HG03139 (cell line): ENCODE data around the gene KCNQ2.
A peak's percentile ranks its signal among the peaks of the same experiment; 100 is the strongest.
"Not testable (repeated sequence)": the region's sequence is repeated elsewhere in the genome, so short reads cannot be mapped to it uniquely, and the experiment has no call there.

Experiments
- ATAC-seq: cut with Tn5 transposase; IDR thresholded peaks from one replicate; pipeline ENCODE4 v1.9.1; 2021; ENCODE audit not compliant: unreplicated experiment

Gene KCNQ2

DNA sequence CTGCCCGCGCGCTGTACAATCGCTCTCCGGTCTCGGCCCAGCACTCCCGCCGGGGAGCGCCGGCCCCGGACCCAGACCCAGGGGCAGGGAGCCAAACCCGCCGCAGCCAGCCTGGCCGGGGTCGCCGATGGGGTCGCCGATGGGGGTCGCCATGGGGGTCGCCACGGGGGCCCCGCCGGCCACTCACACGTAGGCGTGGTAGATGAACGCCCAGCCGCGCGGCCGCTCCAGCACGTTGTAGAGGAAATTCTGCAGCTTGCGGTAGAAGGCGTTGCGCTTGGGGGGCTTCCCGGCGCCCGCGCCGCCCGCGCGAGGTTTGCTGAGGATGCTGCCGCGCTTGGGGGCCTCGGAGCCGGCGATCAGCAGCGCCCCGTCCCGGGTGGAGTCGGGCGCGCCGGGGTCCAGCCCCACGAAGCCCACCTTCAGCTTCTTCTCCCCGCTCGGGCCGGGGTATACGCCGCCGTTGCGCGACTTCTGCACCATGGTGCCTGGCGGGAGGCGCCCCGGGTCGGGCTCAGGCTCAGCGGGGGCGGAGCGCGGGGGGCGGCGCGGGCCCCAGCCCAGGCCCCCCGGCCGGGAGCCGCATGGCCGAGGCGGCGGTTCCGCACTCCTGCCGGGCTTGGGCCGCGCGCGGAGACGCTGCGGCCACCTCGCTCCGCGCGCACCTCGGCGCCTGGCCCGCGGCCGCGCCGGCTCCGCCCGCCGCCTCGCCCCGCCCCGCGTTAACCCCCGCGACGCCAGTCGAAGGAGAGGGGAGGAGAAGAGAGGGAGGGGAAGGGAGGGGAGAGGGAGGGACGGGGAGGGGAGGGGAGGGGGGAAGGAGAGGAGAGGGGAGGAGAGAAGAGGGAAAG is at the start of gene KCNQ2:
Gene KCNQ2 (minus strand): TSS at position 675 of the 851 bp plus-strand sequence. CDS start 192 bp downstream, at position 483.
- no peak for ATAC-seq

DNA sequence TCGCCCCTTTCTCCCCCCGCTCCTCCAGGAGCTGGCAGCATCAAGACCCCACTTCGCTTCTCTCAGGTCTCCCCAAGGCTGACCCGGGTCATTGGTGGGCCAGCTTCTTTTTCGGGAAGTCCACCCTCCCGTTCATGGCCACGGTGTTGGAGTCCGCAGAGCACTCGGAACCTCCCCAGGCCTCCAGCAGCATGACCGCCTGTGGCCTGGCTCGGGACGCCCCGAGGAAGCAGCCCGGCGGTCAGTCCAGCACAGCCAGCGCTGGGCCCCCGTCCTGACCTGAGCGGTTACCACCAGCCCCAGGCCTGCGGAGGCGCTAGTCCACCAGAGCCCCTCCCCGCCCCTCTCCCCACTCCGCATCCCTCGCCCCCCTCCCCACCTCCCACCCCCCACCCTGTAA is 49.1 kb upstream of the KCNQ2 start:
- ATAC-seq: no peak

DNA sequence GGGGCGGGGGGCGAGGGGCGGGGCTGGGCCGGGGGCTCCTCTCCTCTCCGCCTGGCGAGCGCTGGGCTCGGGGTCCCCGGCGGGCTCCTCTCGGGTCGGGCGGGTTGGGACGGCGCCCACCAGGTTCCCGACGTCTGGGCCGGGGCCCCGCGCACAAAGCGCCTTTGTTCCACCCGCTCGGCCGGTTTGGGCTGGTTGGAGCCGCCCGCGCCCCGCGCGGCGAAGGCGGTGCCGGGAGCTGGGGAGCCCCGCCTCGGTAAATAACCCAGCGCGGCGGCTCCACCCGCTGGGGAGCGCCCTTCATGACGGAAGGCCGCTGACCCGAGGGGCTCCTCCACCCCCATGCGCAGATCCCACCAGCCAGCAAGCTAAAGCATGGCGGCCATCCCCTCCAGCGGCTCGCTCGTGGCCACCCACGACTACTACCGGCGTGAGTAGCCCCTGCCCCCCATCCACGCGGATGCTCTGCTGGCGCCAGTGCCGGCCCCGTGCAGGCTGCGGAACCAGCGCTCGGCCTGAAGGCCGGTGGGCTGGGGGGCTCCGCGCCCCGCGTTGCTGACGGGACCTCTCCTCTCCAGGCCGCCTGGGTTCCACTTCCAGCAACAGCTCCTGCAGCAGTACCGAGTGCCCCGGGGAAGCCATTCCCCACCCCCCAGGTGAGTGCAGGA is 48.6 kb upstream of the KCNQ2 start:
- ATAC-seq: peak; percentile 38

DNA sequence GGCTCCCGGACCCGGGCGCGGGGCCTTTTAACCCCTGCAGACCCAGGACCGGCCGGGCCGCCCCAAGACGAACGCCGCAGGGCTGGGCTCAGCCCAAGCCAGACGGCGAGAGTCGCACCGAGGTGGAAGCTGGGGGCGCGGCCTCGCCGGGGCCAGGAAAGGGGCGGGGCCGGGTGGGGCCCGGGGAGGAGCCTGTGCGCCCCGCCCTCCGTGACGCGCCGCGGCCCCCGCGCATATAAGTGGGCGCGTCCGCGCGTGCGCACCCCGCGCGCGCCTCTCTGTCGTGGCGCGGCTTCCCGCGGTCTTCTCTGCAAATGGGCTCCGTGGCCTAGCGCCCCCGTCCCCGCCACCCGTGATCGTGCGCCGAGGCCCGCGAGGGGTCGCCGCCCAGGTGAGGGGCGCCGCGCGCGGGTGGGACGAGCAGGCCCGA is 48.1 kb upstream of the KCNQ2 start, which contains the start of gene PPDPF:
Gene PPDPF (plus strand): TSS at position 262 of the 430 bp plus-strand sequence. CDS start 544 bp downstream, outside the sequence.
- peak; percentile 50 for ATAC-seq

DNA sequence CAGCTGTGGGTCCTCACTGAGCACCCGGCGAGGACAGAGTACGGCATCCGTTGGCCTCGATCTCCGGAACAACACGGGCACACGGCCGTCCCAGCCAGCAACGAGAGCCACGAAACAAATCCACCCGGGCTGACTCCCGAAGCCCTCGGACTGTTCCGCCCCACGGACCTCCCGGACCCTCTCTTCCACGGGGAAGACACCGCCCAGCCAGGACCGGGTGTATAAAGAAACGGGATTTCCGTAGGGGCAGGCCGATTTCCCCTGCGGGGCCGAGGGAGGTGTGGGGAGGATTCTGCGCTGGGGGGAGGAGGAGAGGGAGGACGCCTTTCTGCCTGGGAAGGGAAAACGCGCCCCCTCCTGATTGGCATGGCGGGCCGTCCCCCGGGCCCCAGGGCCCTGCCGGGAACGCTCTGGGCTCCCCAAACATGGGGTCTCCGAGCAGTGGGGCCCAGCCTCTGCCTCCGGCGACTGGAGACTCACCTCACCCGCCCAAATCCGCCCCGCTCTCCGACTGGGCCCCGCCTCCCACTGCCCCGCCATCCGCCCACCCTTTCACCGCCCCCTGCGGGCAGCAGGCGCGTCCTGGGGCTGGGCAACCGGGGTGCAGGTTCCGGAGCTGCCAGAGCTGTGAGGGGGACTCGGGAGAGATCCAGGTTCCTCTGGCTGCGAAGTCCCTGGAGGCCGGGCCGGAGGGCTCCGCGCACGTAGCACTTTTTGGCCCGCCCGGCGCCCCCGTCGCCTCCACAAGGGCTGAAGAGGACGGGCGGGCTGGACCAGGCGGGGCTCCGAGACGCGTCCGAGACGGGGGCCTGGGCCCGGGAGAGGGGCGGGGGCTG is 47.4 kb upstream of the KCNQ2 start:
- ATAC-seq: peak; percentile 31

DNA sequence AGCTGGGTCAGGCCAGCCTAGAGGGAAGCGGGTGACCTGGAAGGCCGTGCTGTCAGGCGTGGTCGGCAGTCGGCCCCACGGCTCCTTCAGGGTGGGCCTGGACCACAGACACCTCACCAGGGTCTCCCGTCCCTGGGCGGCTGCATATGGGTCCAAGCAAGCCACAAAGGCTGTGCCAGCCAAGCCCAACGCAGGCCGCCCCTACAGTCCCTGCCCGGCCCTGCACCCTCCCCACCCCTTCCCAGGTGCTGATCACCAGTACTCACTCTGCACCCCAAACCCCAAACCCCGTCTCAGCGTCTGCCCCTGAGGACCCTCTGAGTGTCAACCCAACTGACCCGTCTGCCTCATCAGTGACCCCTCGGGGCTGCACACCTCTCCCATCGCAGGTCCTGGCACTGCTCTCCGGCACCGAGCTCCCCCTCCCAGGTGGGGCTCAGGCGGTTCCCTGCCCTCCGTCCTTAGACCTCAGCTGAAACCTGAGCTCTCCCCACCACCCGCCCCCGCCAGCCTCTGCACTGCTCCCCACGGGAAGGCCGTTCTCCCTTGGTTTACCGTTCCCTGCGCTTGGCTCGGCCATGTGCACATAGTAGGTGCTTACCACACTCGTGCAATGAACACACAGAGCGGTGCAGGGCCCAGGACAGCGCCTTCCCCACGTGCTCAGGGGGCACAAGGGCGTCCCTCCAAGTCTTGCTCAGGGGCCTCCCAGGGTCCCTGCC is 46.7 kb upstream of the KCNQ2 start:
- no peak for ATAC-seq

DNA sequence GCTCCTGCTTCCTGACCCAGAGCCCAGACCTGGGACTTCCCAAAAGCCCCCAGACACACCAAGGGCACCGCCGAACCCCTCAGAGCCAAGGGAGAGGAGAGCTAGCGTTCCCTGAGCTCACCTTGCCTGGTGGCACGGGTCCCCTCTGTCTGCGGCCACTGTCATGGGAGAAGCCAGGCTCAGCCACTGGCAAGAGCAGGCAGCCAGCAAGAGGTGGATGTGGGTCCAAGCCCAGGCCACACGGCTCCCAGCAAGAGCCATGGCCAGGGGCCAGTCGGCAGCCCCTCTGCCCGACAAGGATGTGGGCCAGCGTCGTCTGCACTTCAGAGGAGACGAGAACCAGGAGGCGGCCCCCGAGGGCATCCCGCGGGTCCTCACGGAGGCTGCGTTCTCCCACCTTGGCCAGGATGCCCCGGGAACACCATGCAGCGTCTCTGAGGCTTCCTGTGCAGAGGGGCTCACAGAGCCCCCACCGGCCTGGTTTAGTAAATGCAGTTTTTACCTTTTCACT is 46.0 kb upstream of the KCNQ2 start:
- ATAC-seq: no peak

DNA sequence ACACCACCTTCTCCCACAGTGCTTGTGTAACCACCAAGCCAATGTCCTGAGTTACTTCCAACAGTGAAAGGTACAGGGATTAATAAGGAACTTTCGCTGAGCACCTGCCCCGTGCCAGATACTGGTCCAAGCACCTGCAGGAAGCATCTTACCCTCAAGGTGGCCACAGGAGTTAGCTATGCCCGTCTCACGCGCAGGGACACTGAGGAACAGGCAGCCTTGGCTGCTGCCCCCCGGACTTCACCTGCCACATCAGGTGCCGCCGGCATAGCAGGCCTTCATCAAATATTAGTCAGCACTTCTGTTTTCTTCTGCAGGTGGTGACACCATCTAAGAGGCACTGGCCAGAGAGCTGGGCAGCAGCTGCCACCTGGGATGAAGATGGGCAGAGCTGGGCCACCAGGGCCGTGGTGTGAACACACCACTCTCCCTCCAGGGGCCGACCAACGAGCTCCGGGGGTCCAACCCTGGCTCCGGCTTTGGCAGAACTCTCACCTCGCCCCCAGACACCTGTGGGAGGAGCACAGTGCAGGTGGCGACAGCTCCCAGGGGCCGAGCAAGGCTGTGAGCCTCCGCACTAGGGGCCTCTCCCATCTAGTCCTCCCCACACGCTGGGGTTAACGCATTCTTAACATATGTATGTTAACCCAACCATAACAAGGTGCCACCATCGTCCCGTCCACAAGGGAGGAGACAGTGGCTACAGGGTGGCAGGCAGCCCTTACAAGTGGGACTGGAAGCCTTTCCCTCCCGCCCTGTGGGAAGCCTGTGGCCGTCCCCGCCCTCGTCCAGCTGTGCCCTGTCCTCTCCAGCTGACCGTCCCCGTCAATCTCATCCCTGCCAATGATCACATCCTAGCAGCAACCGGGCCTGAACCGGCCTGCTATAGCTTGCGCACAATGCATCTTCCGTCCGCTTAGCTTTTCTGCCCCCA is 45.2 kb upstream of the KCNQ2 start:
- no peak for ATAC-seq

DNA sequence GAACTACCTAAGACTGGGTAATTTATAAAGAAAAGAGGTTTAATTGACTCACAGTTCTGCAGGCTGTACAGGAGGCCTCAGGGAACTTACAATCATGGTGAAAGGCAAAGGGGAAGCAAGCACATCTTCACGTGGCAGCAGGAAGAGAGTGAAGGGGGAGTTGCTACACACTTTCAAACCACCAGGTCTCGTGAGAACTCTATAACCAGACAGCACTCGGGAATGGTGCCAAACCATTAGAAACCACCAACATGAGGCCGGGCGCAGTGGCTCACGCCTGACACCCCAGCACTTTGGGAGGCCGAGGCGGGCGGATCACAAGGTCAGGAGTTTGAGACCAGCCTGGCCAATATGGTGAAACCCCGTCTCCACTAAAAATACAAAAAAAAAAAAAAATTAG is 42.1 kb upstream of the KCNQ2 start:
- ATAC-seq: not testable (repeated sequence)

DNA sequence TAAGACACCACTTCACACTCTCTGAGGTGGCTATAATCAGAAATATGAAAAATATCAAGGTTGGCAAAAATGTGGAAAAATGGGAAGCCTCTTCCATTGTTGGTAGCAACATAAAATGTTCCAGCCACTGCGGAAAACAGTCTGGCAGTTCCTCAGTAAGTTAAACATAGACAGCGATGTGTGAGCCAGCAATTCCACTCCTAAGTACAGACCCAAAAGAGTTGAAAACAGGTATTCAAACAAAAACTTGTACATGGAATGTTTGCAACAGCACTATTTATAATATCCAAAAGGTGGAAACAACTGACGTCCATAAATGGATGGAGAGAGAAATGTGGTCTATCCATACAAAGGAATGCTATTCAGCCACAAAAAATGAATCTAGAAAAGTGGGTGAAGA is 40.8 kb upstream of the KCNQ2 start:
- no peak for ATAC-seq

DNA sequence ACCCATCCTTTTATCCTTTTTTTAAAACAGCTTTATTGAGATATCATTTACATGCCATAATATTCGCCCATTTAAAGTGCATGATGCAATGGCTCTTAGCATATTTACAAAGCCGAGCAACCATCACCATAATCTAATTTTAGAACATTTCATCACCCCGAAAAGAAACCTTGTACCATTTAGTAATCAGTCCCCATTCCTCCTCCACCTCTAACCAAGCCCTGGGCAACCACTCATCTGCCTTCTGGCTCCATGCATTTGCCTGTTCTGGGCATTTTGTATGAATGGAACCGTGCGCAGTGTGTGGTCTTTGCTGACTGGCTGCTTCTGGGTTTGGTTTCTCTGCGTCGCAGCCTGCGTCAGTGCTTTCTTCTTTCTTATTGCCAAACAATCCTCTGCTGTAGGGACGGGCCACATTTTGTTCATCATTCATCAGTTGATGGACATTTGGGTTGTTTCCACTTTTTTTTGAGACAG is 36.7 kb upstream of the KCNQ2 start:
- ATAC-seq: no peak

DNA sequence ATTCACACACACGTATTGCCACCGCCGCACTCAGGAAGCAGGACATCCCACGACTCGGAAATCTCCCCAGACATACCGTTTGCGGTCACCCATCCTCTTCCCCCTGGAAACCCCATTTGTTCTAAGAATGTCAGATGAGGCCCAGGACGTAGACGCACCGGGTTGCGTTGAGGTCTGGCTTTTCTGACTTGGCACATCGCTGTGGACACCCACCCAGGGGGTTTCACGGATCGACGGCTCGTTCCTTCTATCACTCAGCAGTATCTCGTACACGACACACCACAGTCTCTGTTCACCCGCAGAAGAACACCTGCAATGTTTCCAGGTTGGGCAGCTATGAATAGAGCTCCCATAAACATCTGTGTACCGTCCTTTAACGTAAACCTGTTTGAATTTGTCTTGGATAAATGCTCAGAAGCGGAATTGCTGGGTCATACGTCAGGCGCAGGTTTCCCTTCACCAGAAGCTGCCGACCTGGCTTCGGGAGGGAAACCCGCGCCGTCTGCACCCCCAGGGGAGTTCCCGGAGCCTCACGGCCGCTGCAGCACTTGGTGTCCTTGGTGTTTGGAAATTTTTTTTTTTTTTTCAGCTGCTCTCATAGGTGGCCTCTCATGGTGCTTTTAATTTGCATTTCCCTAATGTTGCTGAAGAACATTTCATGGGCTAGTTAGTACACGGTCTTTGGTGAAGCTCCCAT is 35.8 kb upstream of the KCNQ2 start:
- ATAC-seq: no peak

DNA sequence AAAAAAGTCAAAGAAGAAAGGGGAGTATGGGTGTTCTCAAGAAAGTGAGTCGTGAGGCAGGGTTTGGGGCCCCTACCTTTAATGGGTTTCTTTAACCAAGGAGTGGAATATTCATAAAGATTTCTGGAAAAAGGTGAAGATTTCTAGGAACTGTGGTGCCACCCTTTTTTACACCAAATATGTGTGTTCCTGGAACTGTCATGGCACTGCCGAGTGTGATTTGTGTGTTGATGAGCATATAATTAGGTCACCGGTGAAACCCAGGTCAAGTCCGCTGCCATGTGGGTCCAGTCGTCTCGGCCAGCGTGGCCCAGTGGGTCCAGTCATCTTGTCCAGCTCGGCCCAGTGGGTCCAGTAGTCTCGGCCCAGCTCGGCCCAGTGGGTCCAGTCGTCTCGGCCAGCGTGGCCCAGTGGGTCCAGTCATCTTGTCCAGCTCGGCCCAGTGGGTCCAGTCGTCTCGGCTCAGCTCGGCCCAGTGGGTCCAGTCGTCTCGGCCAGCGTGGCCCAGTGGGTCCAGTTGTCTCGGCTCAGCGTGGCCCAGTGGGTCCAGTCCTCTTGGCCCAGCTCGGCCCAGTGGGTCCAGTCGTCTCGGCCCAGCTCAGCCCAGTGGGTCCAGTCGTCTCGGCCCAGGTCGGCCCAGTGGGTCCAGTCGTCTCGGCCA is 34.8 kb upstream of the KCNQ2 start:
- ATAC-seq: no peak

DNA sequence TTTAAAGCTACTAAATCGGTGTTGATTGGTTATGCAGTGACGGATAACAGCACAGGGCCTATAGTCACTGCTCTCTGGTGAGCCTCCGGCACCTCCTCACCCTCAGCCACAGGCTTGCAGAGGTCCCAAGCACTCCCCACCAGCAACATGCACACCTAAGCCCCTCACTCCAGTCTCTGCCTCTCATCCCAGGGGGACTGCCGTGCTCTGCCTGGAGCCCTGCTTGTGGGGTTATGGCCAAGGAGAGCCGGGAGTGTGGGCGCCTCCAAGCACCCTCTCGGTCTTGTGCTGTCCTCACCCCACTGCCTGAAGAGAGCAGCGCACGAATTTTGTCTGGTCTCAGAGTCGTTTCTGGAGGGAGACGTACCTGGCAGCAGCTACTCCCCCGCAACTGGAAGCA is 33.3 kb upstream of the KCNQ2 start:
- no peak for ATAC-seq

DNA sequence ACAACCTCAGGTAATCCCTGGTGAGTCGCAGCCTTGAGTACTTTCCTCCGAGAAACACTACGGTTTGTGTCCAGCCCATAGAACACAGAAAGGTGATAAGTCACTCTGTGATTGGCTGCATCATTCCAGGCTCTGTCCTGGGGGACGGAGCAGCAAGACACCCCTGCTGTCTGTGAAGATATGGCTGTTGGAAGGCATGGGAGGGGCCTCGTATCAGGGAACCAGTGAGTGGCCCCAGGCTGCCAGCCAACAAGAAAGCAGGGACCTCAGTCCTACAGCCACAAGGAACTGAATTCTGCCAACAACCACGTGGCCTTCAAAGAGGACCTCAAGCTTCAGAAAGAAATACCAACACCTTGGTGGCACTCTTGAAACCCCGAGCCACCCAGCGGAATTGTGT is 32.8 kb upstream of the KCNQ2 start:
- ATAC-seq: no peak

DNA sequence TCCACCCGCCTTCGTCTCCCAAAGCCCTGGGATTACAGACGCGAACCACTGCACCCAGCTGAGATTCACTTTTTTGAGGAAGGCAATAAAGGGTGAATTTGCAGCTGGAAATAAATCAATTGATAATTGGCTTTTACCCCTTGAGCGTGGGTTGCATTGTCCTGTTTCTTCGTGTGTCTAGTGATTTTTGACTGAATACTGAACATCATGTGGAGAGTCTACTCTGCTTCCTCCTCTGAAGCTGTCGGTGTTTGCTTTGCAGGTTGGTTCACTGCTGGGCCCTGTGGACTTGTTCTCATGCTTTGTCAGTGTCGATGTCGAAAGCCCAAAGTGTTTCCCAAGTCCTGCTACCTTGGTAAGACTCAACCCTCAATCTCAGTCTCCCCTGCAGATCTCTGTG is 32.2 kb upstream of the KCNQ2 start:
- ATAC-seq: no peak

DNA sequence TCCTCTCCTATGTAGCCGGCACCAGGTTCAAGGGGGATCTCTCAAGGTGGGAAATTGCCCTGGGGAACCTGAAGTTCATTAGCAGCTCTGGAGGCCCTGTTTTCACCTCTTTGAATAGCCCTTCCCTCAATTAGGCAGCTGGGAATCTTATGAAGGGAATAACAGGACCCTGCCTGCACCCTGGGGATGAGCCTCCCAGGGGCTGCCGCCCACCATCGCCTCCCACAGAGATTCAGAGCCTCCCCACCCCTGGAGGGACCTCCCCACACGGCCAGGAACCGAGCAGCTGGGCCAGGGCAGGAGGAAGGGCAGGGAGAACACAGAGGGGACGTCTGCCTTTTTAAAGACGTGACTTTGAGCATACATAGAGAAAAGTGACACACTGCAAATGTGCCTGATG is 31.1 kb upstream of the KCNQ2 start:
- no peak for ATAC-seq

DNA sequence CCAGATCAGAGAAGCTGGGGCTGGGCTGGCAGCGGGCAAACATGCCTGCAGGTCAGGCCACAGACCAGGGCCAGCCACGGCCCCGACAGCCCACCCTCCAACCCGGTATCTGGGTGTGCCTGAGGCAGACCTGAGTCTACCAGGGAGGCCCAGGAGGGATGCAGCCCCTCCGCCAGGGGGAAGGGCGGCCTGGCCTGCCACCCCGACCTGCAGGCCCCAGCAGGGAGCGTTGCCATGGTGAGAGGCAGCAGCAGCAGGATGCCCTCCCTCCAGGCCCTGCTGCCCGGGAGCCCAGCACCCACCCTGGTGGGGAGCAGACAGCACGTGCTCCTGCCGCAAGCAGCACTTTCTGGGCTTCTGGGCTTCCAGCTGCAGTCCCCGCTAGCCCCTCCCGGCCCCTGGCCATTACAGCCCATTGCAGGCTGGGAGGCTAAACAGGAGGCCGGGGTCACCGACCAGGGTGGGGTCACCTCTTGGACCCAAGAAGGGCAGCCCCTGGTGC is 30.3 kb upstream of the KCNQ2 start:
- ATAC-seq: no peak
